HepG2 (cell line): Measurements from ENCODE around the gene C16orf87. TPM values are rescaled to one million over a fixed set of nuclear protein-coding genes. Genes with fewer than 3 reads are reported as not detected.

Source experiments
- ARID4A ChIP-seq: sonication (generic); formaldehyde crosslinking; IDR thresholded peaks from 2 replicates; pipeline ENCODE4 v1.5.0; 2020; ENCODE audit warnings: mild to moderate bottlenecking, missing genetic modification reagents, borderline replicate concordance
- CEBPB ChIP-seq: IDR thresholded peaks from 2 replicates; pipeline ENCODE4 v1.6.1; 2011; ENCODE audit warnings: low read depth, low read length, improper control_type of control experiment, borderline replicate concordance
- HNRNPK ChIP-seq: fragments of 200-400 bp; formaldehyde crosslinking; IDR thresholded peaks from 2 replicates; pipeline ENCODE4 v1.6.1; 2018; ENCODE audit warnings: low read length, low read depth, moderate library complexity, mild to moderate bottlenecking; ENCODE audit not compliant: poor library complexity, severe bottlenecking
- IKZF1 ChIP-seq: fragments of 450-650 bp; IDR thresholded peaks from 2 replicates; pipeline ENCODE4 v1.7.1; 2016
- ISX ChIP-seq: sonication (generic); formaldehyde crosslinking; conservative IDR thresholded peaks from 2 replicates; pipeline ENCODE4 v1.5.0; 2020; ENCODE audit warnings: missing genetic modification reagents
- JDP2 ChIP-seq: sonication (generic); formaldehyde crosslinking; IDR thresholded peaks from 2 replicates; pipeline ENCODE4 v1.8.1; 2022; ENCODE audit warnings: missing genetic modification reagents, borderline replicate concordance
- JUN ChIP-seq: sonication (generic); formaldehyde crosslinking; IDR thresholded peaks from 2 replicates; pipeline ENCODE4 v1.4.0; 2020; ENCODE audit warnings: mild to moderate bottlenecking, missing genetic modification reagents
- MLLT10 ChIP-seq: sonication (generic); formaldehyde crosslinking; IDR thresholded peaks from 2 replicates; pipeline ENCODE4 v1.4.0; 2020; ENCODE audit warnings: missing genetic modification reagents
- MTF2 ChIP-seq: sonication (generic); formaldehyde crosslinking; IDR thresholded peaks from 2 replicates; pipeline ENCODE4 v1.5.0; 2020; ENCODE audit warnings: missing genetic modification reagents, borderline replicate concordance
- MXD1 ChIP-seq: sonication (generic); formaldehyde crosslinking; IDR thresholded peaks from 2 replicates; pipeline ENCODE4 v1.4.0; 2020; ENCODE audit warnings: mild to moderate bottlenecking, missing genetic modification reagents
- NR2C2 ChIP-seq: sonication (generic); formaldehyde crosslinking; IDR thresholded peaks from 2 replicates; pipeline ENCODE4 v1.4.0; 2020; ENCODE audit warnings: missing genetic modification reagents, mild to moderate bottlenecking, moderate library complexity, borderline replicate concordance
- SMC3 ChIP-seq: IDR thresholded peaks from 2 replicates; pipeline ENCODE4 v1.6.1; 2011; ENCODE audit warnings: low read length, improper control_type of control experiment
- SRF ChIP-seq: IDR thresholded peaks from 2 replicates; pipeline ENCODE4 v1.6.1; 2011; ENCODE audit warnings: mild to moderate bottlenecking, low read depth, low read length, moderate library complexity
- YEATS4 ChIP-seq: sonication (generic); formaldehyde crosslinking; IDR thresholded peaks from 2 replicates; pipeline ENCODE4 v1.4.0; 2020; ENCODE audit warnings: missing genetic modification reagents, borderline replicate concordance
- ZGPAT ChIP-seq: IDR thresholded peaks from 2 replicates; pipeline ENCODE4 v1.6.1; 2016; ENCODE audit warnings: mild to moderate bottlenecking
- ZNF17 ChIP-seq: sonication (generic); formaldehyde crosslinking; IDR thresholded peaks from 2 replicates; pipeline ENCODE4 v1.5.0; 2020; ENCODE audit warnings: mild to moderate bottlenecking, missing genetic modification reagents
- ZNF224 ChIP-seq: sonication (generic); formaldehyde crosslinking; IDR thresholded peaks from 2 replicates; pipeline ENCODE4 v1.5.0; 2020; ENCODE audit warnings: mild to moderate bottlenecking, missing genetic modification reagents
- ZNF30 ChIP-seq: sonication (generic); formaldehyde crosslinking; IDR thresholded peaks from 2 replicates; pipeline ENCODE4 v1.5.0; 2020; ENCODE audit warnings: mild to moderate bottlenecking, missing genetic modification reagents
- ZNF337 ChIP-seq: sonication (generic); formaldehyde crosslinking; IDR thresholded peaks from 2 replicates; pipeline ENCODE4 v1.5.1; 2020; ENCODE audit warnings: missing genetic modification reagents, low read depth, mild to moderate bottlenecking, borderline replicate concordance
- ZNF556 ChIP-seq: sonication (generic); formaldehyde crosslinking; IDR thresholded peaks from 2 replicates; pipeline ENCODE4 v1.4.0; 2020; ENCODE audit warnings: mild to moderate bottlenecking, missing genetic modification reagents, borderline replicate concordance
- ZNF629 ChIP-seq: sonication (generic); formaldehyde crosslinking; conservative IDR thresholded peaks from 2 replicates; pipeline ENCODE4 v1.5.0; 2020; ENCODE audit warnings: missing genetic modification reagents
- ZNF747 ChIP-seq: sonication (generic); formaldehyde crosslinking; IDR thresholded peaks from 2 replicates; pipeline ENCODE4 v1.8.1; 2023; ENCODE audit warnings: missing genetic modification reagents, mild to moderate bottlenecking, borderline replicate concordance
- ZNF775 ChIP-seq: sonication (generic); formaldehyde crosslinking; IDR thresholded peaks from 2 replicates; pipeline ENCODE4 v1.4.0; 2020; ENCODE audit warnings: missing genetic modification reagents, mild to moderate bottlenecking, moderate library complexity, borderline replicate concordance
- polyA plus RNA-seq, 8 experiments: library from polyadenylated mRNA; depleted of rRNA in 3 of 8; stranded (reverse) in 7 of 8; unstranded in 1 of 8; fragments of >200 nt; fragmentation: Illumina TruSeq in 4 of 8; extraction: Trizol in 4 of 8; gene quantifications; 2 replicates each; pipeline versions ENCODE4 v1.2.1 to v1.2.3, GENCODE V29; 2011 to 2016; ENCODE audit warnings: low read depth in 4 of 8, missing spikeins in 1 of 8, mixed read lengths in 1 of 8; ENCODE audit not compliant: insufficient read depth in 1 of 8
- total RNA-seq, 5 experiments: library from RNA; depleted of rRNA; stranded (reverse); fragments of >200 nt; fragmentation: Illumina TruSeq; extraction: Trizol; gene quantifications; 2 replicates each; pipeline ENCODE4 v1.2.3, GENCODE V29; 2016; ENCODE audit warnings: low read depth in 1 of 5

Gene C16orf87
- total and polyA plus RNA-seq, 2 of the 13 experiments (the other 11 are each of a cell fraction or from before 2014, with no cell fraction given), result 8.6 to 19.5 TPM

GRCh38 chr16:46746821-46747776 is 83.9 kb downstream of the C16orf87 start (continued):
- TF ChIP-seq ZGPAT (CRISPR knock-in tag), result peak; percentile 23; the same call in 1 of the 2 replicates
- peak; percentile 92 for TF ChIP-seq CEBPB
- TF ChIP-seq ZNF337 (CRISPR knock-in tag), result no peak
- TF ChIP-seq SMC3, result no peak
- TF ChIP-seq ZNF629 (CRISPR knock-in tag), result no peak
- no peak for TF ChIP-seq HNRNPK
- TF ChIP-seq IKZF1, result no peak
- no peak for TF ChIP-seq NR2C2 (CRISPR knock-in tag)
- no peak for TF ChIP-seq ZNF30
- TF ChIP-seq YEATS4 (CRISPR knock-in tag), result no peak
- TF ChIP-seq ISX (CRISPR knock-in tag), result no peak
- no peak; the same call in 1 of the 2 replicates for TF ChIP-seq MXD1
- TF ChIP-seq JDP2 (CRISPR knock-in tag), result no peak
- TF ChIP-seq SRF, result no peak
- TF ChIP-seq ZNF17 (CRISPR knock-in tag), result no peak
- no peak for TF ChIP-seq ZNF747 (CRISPR knock-in tag)
- peak; percentile 54; the same call in 1 of the 2 replicates for TF ChIP-seq ARID4A
- TF ChIP-seq JUN, result no peak
- no peak for TF ChIP-seq MLLT10 (CRISPR knock-in tag)
- TF ChIP-seq MTF2 (CRISPR knock-in tag), result no peak
- no peak for TF ChIP-seq ZNF224 (CRISPR knock-in tag)
- no peak for TF ChIP-seq ZNF775 (CRISPR knock-in tag)
- TF ChIP-seq ZNF556 (CRISPR knock-in tag), result 0 out of 2 replicates have a peak, but pooled peaks have one; percentile 36
